Natural killer cell (primary cell): ENCODE measurements around the gene KCNQ1OT1. TPM values are rescaled to one million over a fixed set of nuclear protein-coding genes. Genes with fewer than 3 reads are reported as not detected.

Experiments
- ATAC-seq, 3 donors: fragments of 150-1000 bp in 2 of 3; fragments of 200-7000 bp in 1 of 3; cut with Tn5 transposase; 1 replicate in 1 of 3; 2 replicates in 2 of 3; pipeline ENCODE4 v1.10.0; 2021; ENCODE audit warnings: mild to moderate bottlenecking in 2 of 3, moderate library complexity in 2 of 3
- DNase-seq, 2 donors: peaks; one replicate each; pipeline versions ENCODE4 v3.0.0 to v3.0.0-alpha.2; 2013 to 2021; ENCODE audit warnings: mixed read lengths in 1 of 2
- H3K27ac ChIP-seq: one replicate; pipeline ENCODE4 v1.5.1; 2013; ENCODE audit warnings: mild to moderate bottlenecking, low read length
- H3K27me3 ChIP-seq: one replicate; pipeline ENCODE4 v1.6.1; 2013; ENCODE audit warnings: low read length; ENCODE audit not compliant: control insufficient read depth, insufficient read depth
- H3K36me3 ChIP-seq: one replicate; pipeline ENCODE4 v1.6.1; 2013; ENCODE audit warnings: low read length; ENCODE audit not compliant: control insufficient read depth, insufficient read depth
- H3K4me1 ChIP-seq: one replicate; pipeline ENCODE4 v1.6.1; 2013; ENCODE audit warnings: low read length; ENCODE audit not compliant: control insufficient read depth, insufficient read depth
- H3K4me3 ChIP-seq: one replicate; pipeline ENCODE4 v1.5.1; 2013; ENCODE audit warnings: low read length
- H3K9me3 ChIP-seq: one replicate; pipeline ENCODE4 v1.6.1; 2013; ENCODE audit warnings: low read length; ENCODE audit not compliant: control insufficient read depth, insufficient read depth
- H3K27ac Mint-ChIP-seq, 2 donors: one replicate each; pipeline ENCODE4 v1.8.0; 2022; ENCODE audit warnings: mild to moderate bottlenecking in 2 of 2, mixed read lengths in 2 of 2, moderate library complexity in 1 of 2
- H3K27me3 Mint-ChIP-seq, 2 donors: one replicate each; pipeline ENCODE4 v1.8.0; 2022; ENCODE audit warnings: low read depth in 2 of 2, mixed read lengths in 2 of 2
- H3K36me3 Mint-ChIP-seq: one replicate; pipeline ENCODE4 v1.8.0; 2022; ENCODE audit warnings: mixed read lengths
- H3K4me1 Mint-ChIP-seq, 2 donors: one replicate each; pipeline ENCODE4 v1.8.0; 2022; ENCODE audit warnings: mixed read lengths in 2 of 2
- H3K4me3 Mint-ChIP-seq: one replicate; pipeline ENCODE4 v1.8.0; 2022; ENCODE audit warnings: mild to moderate bottlenecking, moderate library complexity, mixed read lengths
- H3K9me3 Mint-ChIP-seq, 2 donors: one replicate each; pipeline ENCODE4 v1.8.0; 2022; ENCODE audit warnings: mixed read lengths in 2 of 2
- CTCF ChIP-seq: fragments of 200-600 bp; IDR thresholded peaks from one replicate; pipeline ENCODE4 v1.8.0; 2022; ENCODE audit warnings: antibody characterized with exemption
- WGBS: methylation state at CpG from one replicate; pipeline ENCODE4 v1.1.7; 2013; ENCODE audit warnings: missing lambda C conversion rate; ENCODE audit not compliant: insufficient coverage; 5-methylcytosine and 5-hydroxymethylcytosine counted together
- intact Hi-C: fragments of 100-400 bp; cut with micrococcal nuclease; formaldehyde crosslinking; loops from one replicate; pipeline ENCODE4 v1.14.2; 2022
- total RNA-seq, 4 donors: library from RNA; stranded (reverse); fragments of 120-200 nt in 1 of 4; gene quantifications; one replicate each; pipeline versions ENCODE4 v1.2.3 to v1.2.4, GENCODE V29; 2013 to 2022

KCNQ1OT1 gene
- total RNA-seq, 3 donors from 2014 or later (not counting 1 experiment from before 2014, with no cell fraction given) = 0.72 to 0.78 (median 0.75) TPM

GRCh38 chr11:2569321-2569721 is 130.5 kb downstream of the KCNQ1OT1 start:
- H3K27me3 Mint-ChIP-seq = no peaks in the 10 kb centered on the region
- H3K36me3 ChIP-seq = no peaks in the 10 kb centered on the region
- H3K27ac ChIP-seq = no peak overlapping the region
- DNase-seq (no peak), ATAC-seq (peak in 2 of 3 donors; percentile 8 to 69)
- H3K36me3 Mint-ChIP-seq = no peaks in the 10 kb centered on the region
- no peak overlapping the region for H3K4me3 ChIP-seq
- WGBS = 35% methylated on average over 14 of the region's 14 CpGs
- no peaks in the 10 kb centered on the region for H3K9me3 Mint-ChIP-seq
- TF ChIP-seq CTCF = no peak
- intact Hi-C loops = no loop called here
- no peaks in the 10 kb centered on the region for H3K27me3 ChIP-seq
- H3K27ac Mint-ChIP-seq = no peak overlapping the region
- H3K4me1 ChIP-seq = peaks cover 19% of the 10 kb centered on the region
- H3K9me3 ChIP-seq = no peaks in the 10 kb centered on the region
- H3K4me1 Mint-ChIP-seq = no peaks in the 10 kb centered on the region
- no peak overlapping the region for H3K4me3 Mint-ChIP-seq

GRCh38 chr11:2567026-2567671 is 132.6 kb downstream of the KCNQ1OT1 start:
- DNase-seq (no peak), ATAC-seq (no peak)
- Histone ChIP-seq H3K27me3 (no peaks in the 10 kb centered on the region), H3K36me3 (no peaks in the 10 kb centered on the region), H3K9me3 (no peaks in the 10 kb centered on the region), H3K27ac (no peak overlapping the region), H3K4me1 (peaks cover 19% of the 10 kb centered on the region), H3K4me3 (no peak overlapping the region)
- WGBS = 73% methylated on average over 5 of the region's 5 CpGs
- intact Hi-C loops = no loop called here
- Mint-ChIP-seq H3K4me3 (no peak overlapping the region), H3K36me3 (no peaks in the 10 kb centered on the region), H3K9me3 (no peaks in the 10 kb centered on the region), H3K27me3 (no peaks in the 10 kb centered on the region), H3K4me1 (no peaks in the 10 kb centered on the region), H3K27ac (no peak overlapping the region)
- TF ChIP-seq CTCF = no peak

- no peak overlapping the region for H3K4me3 Mint-ChIP-seq
- WGBS = 89% methylated on average over 16 of the region's 16 CpGs
- Histone ChIP-seq H3K36me3 (no peaks in the 10 kb centered on the region), H3K27ac (no peak overlapping the region), H3K27me3 (no peaks in the 10 kb centered on the region), H3K4me1 (peaks cover 19% of the 10 kb centered on the region), H3K4me3 (no peak overlapping the region), H3K9me3 (no peaks in the 10 kb centered on the region)
- no peaks in the 10 kb centered on the region for H3K36me3 Mint-ChIP-seq
- no peak for ATAC-seq
- H3K27ac Mint-ChIP-seq = no peak overlapping the region
- intact Hi-C loops = no loop called here
- no peaks in the 10 kb centered on the region for H3K27me3 Mint-ChIP-seq
- no peaks in the 10 kb centered on the region for H3K9me3 Mint-ChIP-seq
- H3K4me1 Mint-ChIP-seq = no peaks in the 10 kb centered on the region
- DNase-seq = no peak
- no peak for TF ChIP-seq CTCF
These were observed 133.4 kb downstream of the KCNQ1OT1 start for GRCh38 chr11:2566223-2567025.
